Measurements from ENCODE around the gene URGCP.
"Not testable (repeated sequence)": the region's sequence is repeated elsewhere in the genome, so short reads cannot be mapped to it uniquely, and the experiment has no call there.

The URGCP gene

DNA sequence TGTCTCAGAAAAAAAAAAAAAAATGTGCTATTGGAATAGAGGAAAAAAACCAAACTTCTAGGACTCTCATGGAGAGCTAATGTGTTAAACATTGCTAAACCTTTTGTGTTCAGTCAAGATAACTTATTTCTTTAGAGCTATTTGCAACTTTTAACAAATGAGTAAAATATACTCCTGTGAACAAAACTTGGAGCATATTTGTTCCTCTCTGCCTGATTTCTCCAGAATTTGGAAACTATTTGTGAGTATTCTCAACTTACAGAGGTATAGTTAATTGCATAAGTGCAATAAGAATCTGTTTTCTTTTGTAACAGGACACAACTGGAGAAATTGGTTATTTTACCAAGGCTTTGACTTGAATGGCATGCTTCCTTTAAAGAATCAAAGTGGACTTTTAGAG is 75.5 kb downstream of the URGCP start:
- not testable (repeated sequence) for DNase-seq (ENCODE audit: low read depth in 3 of 3)

Data from stimulated activated CD4-positive, alpha-beta T cell treated with anti-CD3 and anti-CD28 coated beads, TNF-alpha, amount 100 ng/mL, for 24 hours (primary cell).